ENCODE measurements around the gene HACE1.
A peak's percentile ranks its signal among the peaks of the same experiment; 100 is the strongest.

The HACE1 gene

DNA sequence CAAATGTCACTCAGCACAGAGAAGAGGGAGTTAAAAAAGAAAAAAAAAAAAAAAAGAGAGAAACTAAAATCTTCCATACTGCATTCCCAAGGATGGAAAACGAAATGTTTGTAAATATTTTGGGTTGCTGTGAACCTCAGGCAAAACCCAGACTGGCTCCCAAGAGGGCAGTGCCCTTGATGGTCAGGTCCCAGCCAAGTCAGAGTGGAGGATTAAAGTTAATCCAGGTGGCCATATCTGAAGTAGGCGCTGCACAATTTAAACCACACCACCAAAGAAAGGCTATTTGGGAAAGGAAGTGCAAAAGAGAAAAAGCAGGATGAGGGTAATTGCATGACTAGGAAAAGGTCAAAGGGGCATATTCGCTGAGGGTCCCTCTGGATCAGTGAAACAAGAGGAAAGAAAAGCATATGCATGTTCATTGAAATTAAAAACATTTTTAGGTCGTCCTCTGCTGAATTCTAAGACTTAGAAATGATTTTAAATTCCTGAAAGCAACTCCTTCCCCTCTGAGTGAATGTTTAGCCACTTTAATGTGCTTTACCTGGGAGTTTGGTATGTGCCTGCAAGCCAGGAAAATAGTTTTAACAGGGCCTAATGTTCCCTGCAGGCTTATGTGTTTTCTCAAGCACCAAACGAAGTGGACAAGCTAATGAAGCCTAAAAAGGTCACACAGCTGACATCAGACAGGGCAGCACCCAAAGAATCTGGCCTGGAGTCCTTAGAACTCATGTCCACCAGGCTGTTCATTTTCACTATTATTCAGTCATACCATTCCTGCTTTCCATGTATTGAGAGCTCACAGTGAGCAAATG, 159.1 kb downstream of the HACE1 start:
- no peak overlapping the region for H3K4me3 ChIP-seq (ENCODE audit: low read length)

DNA sequence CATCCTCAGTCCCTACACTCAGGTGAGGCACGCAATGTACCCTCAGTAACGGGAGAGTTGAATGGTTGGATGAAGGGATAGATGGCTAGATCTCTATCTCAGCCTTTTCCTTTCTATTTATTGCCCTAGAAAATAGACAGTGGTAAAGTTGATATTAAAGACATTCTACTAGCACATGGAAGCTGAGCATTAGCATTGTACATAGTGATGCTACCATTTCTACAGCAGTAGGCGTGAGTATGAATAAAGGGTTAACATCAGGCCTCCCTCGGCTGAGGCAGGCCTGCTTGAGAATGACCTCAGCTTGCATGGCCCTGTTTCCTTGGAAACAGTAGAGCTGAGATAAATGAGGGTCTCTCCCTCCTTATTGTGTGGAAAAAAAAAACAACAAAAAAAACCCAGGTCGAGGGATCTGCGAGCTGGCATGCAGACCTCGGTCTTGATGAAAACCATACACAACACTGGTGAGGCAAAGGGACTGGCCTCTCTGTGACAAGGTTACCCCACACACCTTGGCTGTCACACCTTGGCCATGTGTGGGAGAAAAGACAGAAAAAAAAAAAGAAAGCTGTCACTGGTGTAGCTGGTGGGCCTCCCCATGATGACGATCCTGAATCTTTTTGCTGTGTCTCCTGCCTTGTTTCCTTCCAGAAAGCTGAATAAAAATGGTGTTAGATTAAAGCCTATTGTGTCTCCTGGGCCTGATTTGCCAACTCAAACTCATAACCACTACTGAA, 160.0 kb downstream of the HACE1 start:
- DNase-seq (ENCODE audit: low read depth, low spot score), result no peak
- no peak overlapping the region for H3K4me3 ChIP-seq (ENCODE audit: low read length)

More for the DNA sequence above, 159.1 kb downstream of the HACE1 start:
- DNase-seq (ENCODE audit: low read depth, low spot score), result no peak

DNA sequence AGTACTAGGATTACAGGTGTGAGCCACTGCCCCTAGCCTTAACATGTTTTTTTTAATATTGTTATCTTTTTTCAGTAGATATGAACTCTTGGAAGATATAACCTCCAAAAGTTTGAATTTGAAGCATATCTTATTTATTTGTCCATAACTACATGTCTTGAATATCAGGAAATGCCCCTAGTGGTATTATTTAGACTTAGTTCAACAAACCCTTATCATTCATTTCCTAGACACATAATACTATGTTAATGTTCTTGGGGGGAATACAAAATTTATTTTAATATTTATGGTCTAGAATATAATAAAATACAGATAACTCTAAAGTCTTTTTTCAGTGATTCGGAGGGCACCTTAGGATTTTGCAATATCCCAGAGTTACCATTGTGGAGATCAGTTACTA, 160.7 kb downstream of the HACE1 start:
- H3K4me3 ChIP-seq (ENCODE audit: low read length), result no peak overlapping the region
- DNase-seq (ENCODE audit: low read depth, low spot score), result no peak

DNA sequence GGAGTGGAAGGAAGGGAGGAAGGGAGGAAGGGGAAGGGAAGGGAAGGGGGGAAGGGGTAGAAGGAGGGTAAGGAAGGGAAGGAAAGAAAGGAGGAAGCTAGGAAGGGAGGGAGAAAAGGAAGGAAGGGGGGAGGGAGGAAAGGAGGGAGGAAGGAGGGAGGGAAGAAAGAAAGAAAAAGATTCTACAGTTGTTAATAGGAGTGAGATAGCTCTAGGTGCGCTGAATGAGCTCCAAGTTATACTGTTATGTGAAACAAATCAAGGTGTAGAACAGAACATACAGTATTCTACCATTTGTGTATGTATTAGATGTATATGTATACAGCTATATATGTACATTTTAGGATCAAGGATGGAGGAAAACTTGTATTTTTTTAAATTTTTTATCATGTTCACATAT, 167.7 kb downstream of the HACE1 start:
- no peak for DNase-seq (ENCODE audit: low read depth, low spot score)
- H3K4me3 ChIP-seq (ENCODE audit: low read length), result no peak overlapping the region

DNA sequence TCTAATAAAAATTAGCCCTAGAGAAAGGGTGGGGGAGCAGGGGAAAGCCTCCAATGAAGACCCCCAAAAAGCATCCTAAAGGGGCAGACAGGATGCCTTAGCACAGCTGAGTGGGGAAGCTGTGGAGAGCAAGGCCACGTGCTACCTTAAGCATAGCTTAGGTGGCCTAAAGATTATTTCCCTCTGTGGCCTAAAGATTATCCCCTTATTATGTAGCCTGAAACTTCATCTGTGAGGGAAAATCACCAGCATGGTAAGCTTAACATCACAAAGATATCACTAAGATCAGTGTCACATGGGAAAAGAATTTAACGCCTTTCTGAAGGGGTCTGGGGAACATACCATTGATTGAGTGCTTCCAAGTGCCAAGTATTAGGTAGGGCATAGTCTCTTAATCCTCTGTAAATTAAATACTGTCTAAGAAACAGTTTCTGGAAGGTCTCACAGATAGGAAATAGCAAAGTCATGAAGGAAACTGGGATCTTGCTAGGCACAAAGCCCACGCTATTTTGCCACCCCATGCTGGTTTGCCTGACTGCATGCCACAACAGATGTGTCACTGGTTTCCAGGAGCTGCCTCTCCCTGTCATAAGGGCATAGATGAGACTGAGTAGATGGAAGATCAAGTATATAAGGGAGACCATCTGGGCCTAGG, 170.0 kb downstream of the HACE1 start:
- DNase-seq (ENCODE audit: low read depth, low spot score), result no peak
- H3K4me3 ChIP-seq (ENCODE audit: low read length), result no peak overlapping the region

DNA sequence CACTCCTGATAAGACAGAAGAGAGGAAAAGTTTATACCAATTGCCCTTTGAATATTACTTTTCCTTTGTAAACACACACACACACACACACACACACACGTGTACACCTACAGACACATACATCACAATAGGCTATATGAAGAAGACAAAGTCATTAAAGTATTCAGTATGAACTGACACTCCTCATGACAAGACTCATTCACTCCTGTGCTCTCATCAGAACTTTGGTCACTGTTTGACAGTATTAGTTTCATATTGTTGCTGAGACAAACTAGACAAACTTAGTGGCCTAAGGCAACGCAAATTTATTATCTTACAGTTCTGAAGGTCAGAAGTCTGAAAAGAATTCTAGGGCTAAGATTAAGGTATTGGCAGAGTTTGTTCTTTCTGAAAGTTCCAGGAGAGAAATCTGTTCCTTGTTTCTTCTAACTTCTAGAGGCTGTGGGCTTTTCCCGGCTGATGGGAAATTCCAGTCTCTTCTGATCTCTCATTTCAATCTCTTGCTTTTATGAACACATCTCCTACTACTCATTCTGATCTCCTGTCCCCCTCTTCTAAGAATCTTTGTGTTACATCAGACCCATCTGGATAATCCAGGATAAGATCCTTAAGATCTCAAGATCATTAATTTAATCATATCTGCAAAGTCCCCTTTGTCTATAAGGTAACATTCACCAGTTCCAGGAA, 171.3 kb downstream of the HACE1 start:
- H3K4me3 ChIP-seq (ENCODE audit: low read length), result no peak overlapping the region
- DNase-seq (ENCODE audit: low read depth, low spot score), result no peak

DNA sequence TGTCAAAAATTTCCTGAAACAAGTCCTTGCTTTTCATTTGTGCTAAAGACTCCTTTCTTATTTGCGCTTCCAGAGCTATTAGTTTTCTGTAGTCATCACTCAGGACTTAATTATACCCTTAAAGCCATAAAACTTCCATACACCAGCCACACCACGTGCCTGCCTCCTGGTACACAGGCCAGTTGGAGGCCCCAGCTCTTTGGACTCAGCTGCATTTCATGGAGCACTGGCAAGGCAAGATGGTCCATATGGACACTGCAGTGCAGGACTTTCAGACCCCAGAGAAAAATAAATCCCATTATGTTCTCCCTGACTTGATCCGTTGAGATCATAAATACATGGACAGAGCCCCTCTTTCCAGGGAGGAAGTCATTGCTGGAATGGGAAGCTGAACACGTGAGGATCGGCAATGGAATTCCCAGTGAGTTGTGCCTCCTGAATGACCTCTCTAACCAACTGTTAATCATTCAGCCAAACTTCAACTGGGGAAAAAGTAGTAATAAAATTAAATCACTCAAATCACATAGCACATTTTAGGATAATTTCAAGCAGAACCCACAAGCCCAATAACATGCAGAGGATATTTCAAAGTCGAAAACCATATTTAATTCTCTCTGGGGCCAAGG, 173.1 kb downstream of the HACE1 start:
- H3K4me3 ChIP-seq (ENCODE audit: low read length), result no peak overlapping the region
- DNase-seq (ENCODE audit: low read depth, low spot score), result no peak

DNA sequence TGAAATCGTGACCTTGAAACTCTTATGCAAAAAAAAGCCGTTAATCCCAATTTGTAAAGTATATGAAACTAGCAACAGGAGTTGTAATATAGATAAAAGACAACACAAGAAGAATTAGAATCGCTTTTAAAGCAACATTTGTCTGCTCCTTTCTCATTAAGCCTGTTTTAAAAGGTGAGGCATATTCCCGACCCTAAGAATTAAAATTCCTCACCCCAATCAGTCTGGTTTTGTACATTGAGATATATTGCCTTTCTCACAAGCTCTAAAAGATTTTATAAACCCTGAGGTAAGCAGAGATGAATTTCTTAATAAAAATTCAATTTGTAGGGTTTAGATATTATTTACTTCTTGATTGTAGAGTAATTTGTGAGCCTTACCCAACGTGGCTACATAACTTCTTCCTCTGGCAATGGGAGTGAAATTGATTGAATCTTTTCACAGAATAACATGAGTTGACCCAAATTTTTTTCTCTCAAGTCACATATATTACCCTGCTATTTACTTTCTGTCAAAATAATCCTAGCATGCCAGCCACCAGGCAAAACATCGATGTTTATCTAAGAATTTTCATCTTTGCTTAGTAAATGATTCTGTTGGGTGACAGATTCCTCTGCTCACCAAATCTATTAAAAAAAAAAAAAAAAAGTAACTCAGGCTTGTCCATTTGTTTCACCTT, 173.7 kb downstream of the HACE1 start:
- DNase-seq (ENCODE audit: low read depth, low spot score), result no peak
- H3K4me3 ChIP-seq (ENCODE audit: low read length), result no peak overlapping the region

DNA sequence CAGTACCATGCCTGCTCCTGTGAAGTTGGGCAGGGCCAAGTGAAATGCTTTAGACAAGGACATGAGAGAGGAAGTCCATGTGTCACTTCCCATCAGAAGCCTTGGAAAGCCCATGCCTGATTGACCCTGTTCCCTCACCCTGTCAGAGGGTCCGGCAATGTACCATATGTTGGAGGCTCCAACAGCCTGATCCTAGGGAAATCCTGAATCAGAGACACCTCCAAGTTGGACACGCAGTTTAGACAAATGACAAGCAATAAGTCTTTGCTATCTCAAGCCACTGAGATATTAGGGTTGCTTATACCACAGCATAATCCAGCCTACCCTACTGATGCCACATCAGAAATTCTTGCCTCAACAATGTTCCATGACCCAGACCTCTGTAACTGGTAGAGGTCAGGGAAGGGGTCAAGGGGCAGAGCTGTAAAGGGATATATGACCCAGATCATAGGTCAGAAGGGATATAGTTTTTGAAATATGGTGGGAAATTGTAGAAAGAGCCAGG, 174.8 kb downstream of the HACE1 start:
- no peak overlapping the region for H3K4me3 ChIP-seq (ENCODE audit: low read length)
- DNase-seq (ENCODE audit: low read depth, low spot score), result no peak

DNA sequence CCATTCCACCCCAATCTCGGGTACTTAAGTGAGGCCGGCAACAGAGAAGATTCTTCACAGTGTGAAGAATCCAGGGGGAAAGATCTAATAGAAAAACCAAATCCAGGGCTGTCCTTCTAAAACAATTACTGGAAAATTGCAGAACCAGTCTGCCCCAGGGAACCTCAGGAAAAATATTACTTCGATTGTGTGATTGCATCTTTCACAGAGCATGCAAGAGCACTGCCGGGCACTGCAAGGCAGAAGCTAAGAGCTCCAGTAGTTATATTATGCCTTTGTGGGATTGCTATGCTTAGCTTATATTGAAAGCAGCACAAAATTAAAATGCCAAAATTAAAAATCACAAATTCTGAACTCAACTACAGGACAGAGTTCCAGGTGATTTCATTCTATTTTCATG, 175.9 kb downstream of the HACE1 start:
- no peak overlapping the region for H3K4me3 ChIP-seq (ENCODE audit: low read length)
- DNase-seq (ENCODE audit: low read depth, low spot score), result no peak

DNA sequence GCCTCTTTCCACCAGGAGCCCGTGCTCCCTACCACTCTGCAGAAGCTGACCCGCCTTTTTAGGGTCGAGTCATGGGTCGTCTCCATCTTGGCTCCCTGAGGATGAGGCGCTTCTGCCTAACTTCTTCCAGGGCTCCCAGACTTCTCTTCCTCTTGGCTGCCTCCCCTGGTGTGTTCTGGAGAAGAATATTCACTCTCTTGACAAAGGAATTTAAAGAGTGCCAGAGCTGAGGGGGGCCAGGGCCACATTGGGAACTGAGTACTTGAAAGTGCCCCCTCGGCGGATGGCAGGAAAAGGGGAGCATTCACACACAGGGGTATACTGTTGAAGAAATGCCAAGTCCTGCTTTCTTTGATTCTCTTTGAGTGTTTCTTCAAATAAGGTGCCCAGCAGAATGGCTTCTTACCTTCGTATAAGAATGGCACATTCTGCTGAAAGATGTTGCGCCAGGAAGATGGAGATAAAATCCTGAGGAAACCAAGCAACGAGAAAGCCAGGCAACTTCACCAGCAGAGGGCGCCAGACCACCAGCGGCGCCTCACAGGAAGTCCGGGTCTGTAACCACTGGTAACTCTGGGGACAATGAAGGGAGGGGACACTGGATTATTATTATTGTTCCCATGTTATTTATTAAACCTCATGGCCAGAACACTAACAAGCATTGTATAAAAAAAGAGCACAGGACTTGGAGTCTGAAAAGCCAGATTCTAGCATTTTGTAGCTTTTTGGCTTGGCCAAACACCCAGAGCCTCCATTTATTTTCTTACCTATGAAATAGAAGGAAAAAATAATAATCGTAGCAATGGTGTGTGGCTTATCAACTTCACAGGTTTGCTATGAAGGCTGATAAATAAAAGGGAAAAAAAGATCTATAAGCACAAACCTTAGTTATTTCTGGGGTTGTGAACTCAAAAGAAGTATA, 176.7 kb downstream of the HACE1 start:
- DNase-seq (ENCODE audit: low read depth, low spot score), result peak; percentile 71
- H3K4me3 ChIP-seq (ENCODE audit: low read length), result no peak overlapping the region

DNA sequence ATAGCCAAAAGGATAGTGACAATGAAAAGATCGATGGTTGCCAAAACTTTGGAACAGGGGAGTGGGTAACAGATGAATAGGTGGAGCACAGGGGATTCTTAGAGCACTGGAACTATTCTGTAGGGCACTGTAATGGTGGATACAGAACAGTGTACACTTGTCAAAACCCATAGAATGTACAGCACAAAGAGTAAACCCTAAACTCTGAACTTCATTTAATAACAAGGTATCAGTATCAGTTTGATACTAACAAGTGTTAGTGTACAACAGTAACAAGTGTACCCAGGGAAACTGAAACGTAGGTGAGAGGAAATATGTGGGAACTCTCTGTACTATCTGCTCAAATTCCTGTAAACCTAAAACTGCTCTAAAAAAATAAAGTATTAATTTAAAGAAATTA, 179.2 kb downstream of the HACE1 start:
- no peak for DNase-seq (ENCODE audit: low read depth, low spot score)
- no peak overlapping the region for H3K4me3 ChIP-seq (ENCODE audit: low read length)

DNA sequence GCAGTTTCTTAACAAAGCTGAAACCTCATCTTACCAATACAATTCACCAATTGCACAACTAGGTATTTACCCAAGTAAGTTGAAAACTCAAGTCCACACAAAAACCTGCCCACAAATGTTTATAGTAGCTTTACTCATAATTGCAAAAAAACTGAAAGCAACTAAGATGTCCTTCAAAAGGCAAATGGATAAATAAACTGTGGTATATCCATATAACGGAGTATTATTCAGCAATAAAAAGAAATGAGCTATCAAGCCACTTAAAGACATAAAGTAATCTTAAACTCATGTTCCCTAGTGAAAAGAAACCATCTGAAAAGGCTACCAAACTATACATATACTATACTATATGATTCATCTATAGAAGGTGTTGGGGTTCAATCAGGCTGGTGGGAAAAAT, 179.7 kb downstream of the HACE1 start:
- no peak overlapping the region for H3K4me3 ChIP-seq (ENCODE audit: low read length)
- no peak for DNase-seq (ENCODE audit: low read depth, low spot score)
